Jurkat, Clone E6-1 (cell line): ENCODE results near the gene BRF1.
"Not testable (repeated sequence)": the region's sequence is repeated elsewhere in the genome, so short reads cannot be mapped to it uniquely, and the experiment has no call there.

Source experiments
- DNase-seq: peaks from one replicate; pipeline ENCODE4 v3.0.0-alpha.2; 2011; ENCODE audit warnings: low read depth, low spot score
- H3K4me3 ChIP-seq: 2 replicates; pipeline ENCODE4 v1.5.1; 2011; ENCODE audit warnings: mild to moderate bottlenecking, low read length, control low read depth, moderate library complexity

BRF1 gene

GRCh38 chr14:105301103-105301914 lies 508 bp upstream of the BRF1 start:
- H3K4me3 ChIP-seq = peak overlapping the region; percentile 72
- peak; percentile 88 for DNase-seq

DNA sequence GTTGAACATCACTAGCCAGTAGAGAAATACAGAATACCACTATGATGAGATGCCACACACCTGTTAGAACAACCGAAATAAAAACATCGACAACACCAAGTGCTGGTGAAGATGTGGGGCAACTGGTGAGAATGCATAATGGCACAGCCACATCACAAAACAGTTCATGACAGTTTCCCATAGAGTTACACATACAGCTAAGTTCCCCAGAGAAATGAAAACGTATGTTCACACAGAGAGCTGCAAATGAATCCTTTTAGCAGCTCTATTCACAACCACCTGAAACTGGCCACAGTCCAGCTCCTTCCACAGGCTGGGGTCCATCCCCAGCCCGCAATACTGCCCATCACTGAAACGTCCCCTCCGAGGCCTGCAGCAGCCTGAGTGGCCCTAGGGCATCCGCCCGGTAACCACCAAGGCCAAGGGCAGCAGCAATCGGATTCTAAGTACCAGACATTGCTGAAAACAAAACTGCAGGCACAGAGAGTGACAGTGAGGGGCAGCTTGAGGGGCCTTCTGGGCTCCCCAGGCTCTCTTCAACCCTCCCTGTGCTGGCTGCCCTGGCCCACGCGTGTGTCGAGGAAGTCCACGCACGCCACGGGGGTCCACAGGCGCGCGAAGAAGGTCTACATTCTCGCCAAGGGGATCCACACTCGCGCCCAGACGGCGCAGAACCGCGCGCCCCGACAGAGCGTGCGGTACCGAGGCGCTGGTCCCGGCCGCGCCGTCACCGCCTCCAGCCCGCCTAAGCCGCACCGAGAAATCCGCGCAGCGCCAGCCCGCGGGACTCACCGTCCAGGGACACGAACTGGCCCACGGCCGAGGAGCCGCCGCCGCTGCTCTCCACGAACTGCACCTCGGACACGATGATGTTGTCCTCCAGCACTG lies 903 bp downstream of the BRF1 start:
- no peak for DNase-seq
- peak overlapping the region; percentile 72 for H3K4me3 ChIP-seq

DNA sequence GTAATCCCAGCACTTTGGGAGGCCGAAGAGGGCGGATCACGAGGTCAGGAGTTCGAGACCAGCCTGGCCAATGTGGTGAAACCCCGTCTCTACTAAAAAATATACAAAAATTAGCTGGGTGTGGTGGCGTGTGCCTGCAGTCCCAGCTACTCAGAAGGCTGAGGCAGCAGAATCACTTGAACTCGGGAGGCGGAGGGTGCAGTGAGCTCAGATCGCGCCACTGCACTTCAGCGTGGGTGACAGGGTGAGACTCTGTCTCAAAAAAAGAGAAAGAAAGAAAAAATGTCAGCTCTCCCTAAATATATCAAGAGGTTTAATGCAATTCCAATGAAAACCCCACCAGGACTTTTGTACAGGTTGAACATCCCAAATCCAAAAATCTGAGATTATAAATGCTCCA lies 3.5 kb downstream of the BRF1 start:
- DNase-seq, H3K4me3 ChIP-seq: not testable (repeated sequence)

- H3K4me3 ChIP-seq = no peak overlapping the region
- no peak for DNase-seq
These were observed 6.6 kb downstream of the BRF1 start for GRCh38 chr14:105294142-105294597.

DNA sequence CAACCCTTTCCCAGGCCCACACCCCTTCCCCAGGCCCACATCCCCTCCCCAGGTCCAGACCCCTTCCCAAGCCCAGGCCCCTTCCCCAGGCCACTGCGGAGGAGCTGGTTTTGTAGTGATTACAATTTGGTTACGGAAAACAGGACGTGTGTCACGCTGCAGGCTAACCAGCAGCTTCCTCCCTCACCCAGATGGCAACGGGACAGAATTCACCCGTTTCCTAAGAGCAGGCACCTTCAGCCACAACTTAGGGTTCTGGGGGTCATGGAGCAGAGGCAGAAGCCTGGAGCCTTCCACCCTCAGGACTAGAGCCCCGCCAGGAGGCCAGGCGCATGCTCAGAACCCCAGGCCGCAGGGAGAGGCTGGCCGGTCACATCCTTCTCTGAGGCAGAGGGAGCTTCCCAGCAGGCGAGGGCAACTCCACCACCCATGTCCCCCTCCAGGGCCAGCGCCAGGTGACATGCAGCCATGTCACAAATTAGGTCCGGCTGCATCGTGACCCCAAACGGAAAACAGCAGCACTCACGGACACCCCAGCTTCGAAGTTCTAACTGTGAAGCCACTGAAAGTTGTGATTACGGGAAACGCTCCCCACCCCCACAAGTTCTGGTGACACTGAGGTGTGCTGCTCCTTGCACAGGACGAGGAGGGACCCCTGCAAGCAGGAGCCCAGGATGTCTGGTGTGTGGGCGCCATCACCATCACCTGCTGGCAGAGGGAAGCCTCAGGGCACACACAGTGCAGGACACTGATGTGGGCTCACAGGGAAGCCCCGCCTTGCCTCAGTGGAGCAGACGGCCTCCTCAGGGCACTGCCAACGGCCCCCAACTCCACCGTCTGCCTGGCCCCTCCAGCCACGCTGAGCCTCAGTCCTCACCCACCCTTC lies 7.7 kb downstream of the BRF1 start:
- DNase-seq = no peak
- no peak overlapping the region for H3K4me3 ChIP-seq

- DNase-seq = no peak
- H3K4me3 ChIP-seq = no peak overlapping the region
These were observed 10.0 kb downstream of the BRF1 start for GRCh38 chr14:105290621-105291346.

DNA sequence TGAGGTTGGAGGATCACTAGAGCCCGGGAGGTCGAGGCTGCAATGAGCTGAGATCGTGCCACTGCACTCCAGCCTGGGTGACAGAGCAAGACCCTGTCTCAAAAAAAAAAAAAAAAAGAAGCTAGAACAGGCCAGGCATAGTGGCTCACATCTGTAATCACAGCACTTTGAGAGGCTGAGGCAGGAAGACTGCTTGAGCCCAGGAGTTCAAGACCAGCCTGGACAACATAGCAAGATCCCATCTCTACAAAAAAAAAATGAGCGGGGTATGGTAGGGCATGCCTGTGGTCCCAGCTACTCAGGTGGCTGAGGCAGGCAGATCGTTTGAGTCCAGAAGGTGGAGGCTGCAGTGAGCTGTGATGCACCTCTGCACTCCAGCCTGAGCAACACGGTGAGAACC lies 11.9 kb downstream of the BRF1 start:
- DNase-seq, H3K4me3 ChIP-seq: not testable (repeated sequence)

DNA sequence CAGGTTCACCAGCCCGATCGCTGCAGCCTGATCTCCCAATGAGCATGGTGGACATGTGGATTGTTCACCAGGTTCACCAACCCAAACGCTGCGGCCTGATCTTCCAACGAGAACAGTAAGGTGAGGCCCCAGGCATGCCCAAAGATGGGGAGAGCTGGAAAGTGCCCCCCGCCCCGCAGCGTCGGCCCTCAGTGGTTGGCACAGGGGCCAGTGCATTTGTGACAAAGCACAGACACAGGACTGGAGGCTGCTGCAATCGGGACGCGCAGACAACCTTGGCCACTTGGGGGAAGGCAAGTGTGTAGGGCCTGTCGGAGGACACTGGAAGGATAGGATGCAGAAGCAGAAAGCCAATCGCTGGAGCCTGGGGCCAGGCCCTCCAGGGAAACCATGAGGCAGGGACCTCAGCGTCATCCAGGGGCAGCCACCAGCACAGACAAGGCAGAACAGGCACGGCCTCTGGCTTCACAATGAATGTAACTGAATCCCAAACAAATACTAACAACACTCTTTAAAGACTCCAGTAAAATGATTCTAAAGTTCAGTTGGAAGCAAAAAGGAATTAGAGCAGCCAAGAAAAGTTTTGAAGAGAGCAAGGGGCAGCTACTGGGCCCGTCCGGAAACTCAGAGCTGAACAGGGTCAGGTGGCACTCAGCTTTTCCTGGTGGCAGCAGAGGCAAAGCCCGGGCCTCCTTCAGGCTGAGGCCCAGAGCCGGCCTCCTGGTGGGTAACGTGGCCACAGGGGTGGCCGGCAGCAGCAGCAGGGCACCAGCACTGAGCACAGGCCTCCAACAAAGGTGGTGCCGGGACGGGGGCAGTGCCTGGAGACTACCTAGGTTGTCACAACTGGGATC lies 13.3 kb downstream of the BRF1 start:
- DNase-seq = no peak
- no peak overlapping the region for H3K4me3 ChIP-seq

GRCh38 chr14:105286759-105287144 lies 14.0 kb downstream of the BRF1 start:
- no peak overlapping the region for H3K4me3 ChIP-seq
- DNase-seq = no peak

DNA sequence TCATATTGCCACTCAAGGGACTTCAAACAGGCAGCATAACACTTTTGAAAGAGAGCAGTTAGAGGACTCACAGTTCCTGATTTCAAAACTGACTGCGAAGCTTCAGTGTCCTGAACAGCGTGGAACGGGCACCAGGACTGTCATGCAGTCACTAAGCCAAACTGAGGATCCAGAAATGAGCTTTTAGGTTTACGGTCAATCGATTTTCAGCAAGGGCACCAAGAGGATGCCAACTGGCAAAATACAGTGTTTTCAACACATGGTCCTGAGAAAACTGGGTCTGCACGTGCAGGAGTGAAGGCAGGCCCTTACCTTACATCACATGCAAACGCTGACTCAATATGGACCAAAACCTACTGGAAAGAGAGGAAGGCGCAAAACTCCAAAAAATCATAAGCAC lies 15.6 kb downstream of the BRF1 start:
- no peak overlapping the region for H3K4me3 ChIP-seq
- DNase-seq = no peak

DNA sequence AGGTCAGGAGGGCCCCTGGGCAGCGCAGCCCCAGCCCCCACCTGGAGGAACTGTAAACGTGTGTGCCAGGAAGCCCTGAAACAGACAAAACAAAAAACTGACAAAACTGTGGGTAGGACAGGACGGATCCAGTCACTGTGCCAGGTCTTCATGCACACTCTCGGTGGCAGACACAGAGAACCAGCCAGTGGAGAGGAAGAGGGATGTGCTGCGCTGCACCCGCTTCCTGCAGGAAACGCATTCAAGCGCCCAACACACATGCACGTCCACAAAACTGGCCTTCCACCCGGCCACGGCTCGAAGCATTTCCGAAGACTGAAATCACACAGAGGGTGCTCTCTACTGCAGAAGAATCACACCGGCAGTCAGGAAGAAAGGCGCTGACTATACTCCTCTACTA lies 16.9 kb downstream of the BRF1 start:
- no peak for DNase-seq
- H3K4me3 ChIP-seq = no peak overlapping the region

- DNase-seq = no peak
- no peak overlapping the region for H3K4me3 ChIP-seq
These were observed 17.8 kb downstream of the BRF1 start for GRCh38 chr14:105283028-105283427.

GRCh38 chr14:105282098-105282725 lies 18.6 kb downstream of the BRF1 start:
- DNase-seq = no peak
- H3K4me3 ChIP-seq = no peak overlapping the region

GRCh38 chr14:105281371-105282097 lies 19.3 kb downstream of the BRF1 start:
- DNase-seq = peak; percentile 44
- no peak overlapping the region for H3K4me3 ChIP-seq

GRCh38 chr14:105280525-105280924 lies 20.3 kb downstream of the BRF1 start:
- H3K4me3 ChIP-seq = no peak overlapping the region
- no peak for DNase-seq

- no peak overlapping the region for H3K4me3 ChIP-seq
- no peak for DNase-seq
These were observed 21.0 kb downstream of the BRF1 start for GRCh38 chr14:105279642-105280361.
